Neural cell (in vitro differentiated cells): ENCODE measurements around the gene ZSCAN9.

Experiments
- CTCF ChIP-seq: fragments of 450-650 bp; IDR thresholded peaks from 2 replicates; pipeline ENCODE4 v1.5.1; 2014; ENCODE audit warnings: antibody characterized with exemption, mild to moderate bottlenecking, moderate library complexity; ENCODE audit not compliant: poor library complexity, severe bottlenecking
- EP300 ChIP-seq: fragments of 450-650 bp; conservative IDR thresholded peaks from 2 replicates; pipeline ENCODE4 v1.6.1; 2014; ENCODE audit warnings: antibody characterized with exemption, mild to moderate bottlenecking, moderate library complexity; ENCODE audit not compliant: poor library complexity, severe bottlenecking
- EZH2 ChIP-seq: fragments of 200-600, 300-800 bp; shearing (Covaris generic), sonication (generic); IDR thresholded peaks from 2 replicates; pipeline ENCODE4 v1.6.1; 2014; ENCODE audit warnings: antibody characterized with exemption, low read length, borderline replicate concordance, mild to moderate bottlenecking; ENCODE audit not compliant: insufficient read depth, poor library complexity, severe bottlenecking
- POLR2AphosphoS5 ChIP-seq: IDR thresholded peaks from 2 replicates; pipeline ENCODE4 v1.6.1; 2012
- RAD21 ChIP-seq: fragments of 450-650 bp; conservative IDR thresholded peaks from 2 replicates; pipeline ENCODE4 v1.6.1; 2014; ENCODE audit warnings: antibody characterized with exemption, mild to moderate bottlenecking, moderate library complexity
- REST ChIP-seq: IDR thresholded peaks from 2 replicates; pipeline ENCODE4 v1.6.1; 2012; ENCODE audit warnings: borderline replicate concordance
- TAF1 ChIP-seq: IDR thresholded peaks from 2 replicates; pipeline ENCODE4 v1.6.1; 2012; ENCODE audit warnings: low read depth

GRCh38 chr6:28266563-28266961, 41.5 kb downstream of the ZSCAN9 start:
- no peak for TF ChIP-seq CTCF
- no peak for TF ChIP-seq REST
- no peak for TF ChIP-seq RAD21
- TF ChIP-seq POLR2AphosphoS5, result no peak
- no peak for TF ChIP-seq EZH2
- no peak for TF ChIP-seq EP300
- TF ChIP-seq TAF1, result no peak
